Measurements from ENCODE around the gene PTBP2.
"Not testable (repeated sequence)": the region's sequence is repeated elsewhere in the genome, so short reads cannot be mapped to it uniquely, and the experiment has no call there.

Gene PTBP2

DNA sequence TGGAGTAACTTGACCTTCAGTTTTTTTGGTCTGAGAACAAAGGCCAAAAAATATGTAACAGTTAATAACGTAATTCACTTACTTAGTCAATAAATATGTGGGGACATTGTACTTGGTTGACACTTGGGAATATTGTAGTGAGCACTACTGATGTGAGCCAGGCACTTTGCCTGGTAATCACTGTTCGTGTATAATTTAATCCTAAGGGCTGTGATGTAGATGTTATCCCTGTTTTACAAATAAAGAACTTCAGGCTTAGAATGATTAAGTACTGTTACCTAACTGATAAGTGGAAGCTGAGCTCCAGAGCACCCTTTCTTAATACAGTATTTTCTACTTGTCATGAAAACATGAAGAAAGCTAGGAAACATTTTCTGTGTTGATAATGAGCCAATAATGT lies 28.0 kb downstream of the PTBP2 start:
- Histone ChIP-seq H3K27ac (no peak overlapping the region), H3K27me3 (ENCODE audit: insufficient read depth, low read depth, severe bottlenecking) (no peaks in the 10 kb centered on the region), H3K9me3 (ENCODE audit: severe bottlenecking) (no peaks in the 10 kb centered on the region), H3K36me3 (peaks cover 39% of the 10 kb centered on the region), H3K4me3 (ENCODE audit: low read depth, low read length) (no peak overlapping the region)
- TF ChIP-seq, protein P1, sequence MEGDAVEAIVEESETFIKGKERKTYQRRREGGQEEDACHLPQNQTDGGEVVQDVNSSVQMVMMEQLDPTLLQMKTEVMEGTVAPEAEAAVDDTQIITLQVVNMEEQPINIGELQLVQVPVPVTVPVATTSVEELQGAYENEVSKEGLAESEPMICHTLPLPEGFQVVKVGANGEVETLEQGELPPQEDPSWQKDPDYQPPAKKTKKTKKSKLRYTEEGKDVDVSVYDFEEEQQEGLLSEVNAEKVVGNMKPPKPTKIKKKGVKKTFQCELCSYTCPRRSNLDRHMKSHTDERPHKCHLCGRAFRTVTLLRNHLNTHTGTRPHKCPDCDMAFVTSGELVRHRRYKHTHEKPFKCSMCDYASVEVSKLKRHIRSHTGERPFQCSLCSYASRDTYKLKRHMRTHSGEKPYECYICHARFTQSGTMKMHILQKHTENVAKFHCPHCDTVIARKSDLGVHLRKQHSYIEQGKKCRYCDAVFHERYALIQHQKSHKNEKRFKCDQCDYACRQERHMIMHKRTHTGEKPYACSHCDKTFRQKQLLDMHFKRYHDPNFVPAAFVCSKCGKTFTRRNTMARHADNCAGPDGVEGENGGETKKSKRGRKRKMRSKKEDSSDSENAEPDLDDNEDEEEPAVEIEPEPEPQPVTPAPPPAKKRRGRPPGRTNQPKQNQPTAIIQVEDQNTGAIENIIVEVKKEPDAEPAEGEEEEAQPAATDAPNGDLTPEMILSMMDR (IDR thresholded peaks at IDR 0.05; ENCODE audit: low read depth, low read length), result no peak
- no peak for DNase-seq

DNA sequence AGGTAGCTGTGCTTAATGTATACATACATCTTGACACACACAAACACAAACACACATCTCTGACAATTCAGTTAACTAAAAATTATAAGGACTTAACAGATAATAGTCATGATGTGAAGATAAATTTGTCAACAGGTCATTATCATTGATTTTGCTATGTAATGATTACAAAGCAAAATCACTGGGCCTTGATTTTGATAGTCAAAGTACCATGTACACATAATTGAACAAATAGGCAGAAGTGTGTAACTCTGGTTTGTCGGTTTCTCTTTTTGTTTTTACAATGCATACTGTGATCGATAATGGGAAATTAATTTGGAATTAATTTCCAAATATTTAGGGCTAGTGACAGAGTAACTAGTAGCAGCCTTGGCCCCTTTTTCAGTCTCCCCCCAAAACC lies 30.8 kb downstream of the PTBP2 start:
- no peaks in the 10 kb centered on the region for H3K9me3 ChIP-seq (ENCODE audit: severe bottlenecking)
- TF ChIP-seq, protein P1 (IDR thresholded peaks at IDR 0.05; ENCODE audit: low read depth, low read length), result no peak
- no peak for DNase-seq
- no peak overlapping the region for H3K27ac ChIP-seq
- H3K36me3 ChIP-seq, result peaks cover 64% of the 10 kb centered on the region
- no peak overlapping the region for H3K4me3 ChIP-seq (ENCODE audit: low read depth, low read length)
- no peaks in the 10 kb centered on the region for H3K27me3 ChIP-seq (ENCODE audit: insufficient read depth, low read depth, severe bottlenecking)

DNA sequence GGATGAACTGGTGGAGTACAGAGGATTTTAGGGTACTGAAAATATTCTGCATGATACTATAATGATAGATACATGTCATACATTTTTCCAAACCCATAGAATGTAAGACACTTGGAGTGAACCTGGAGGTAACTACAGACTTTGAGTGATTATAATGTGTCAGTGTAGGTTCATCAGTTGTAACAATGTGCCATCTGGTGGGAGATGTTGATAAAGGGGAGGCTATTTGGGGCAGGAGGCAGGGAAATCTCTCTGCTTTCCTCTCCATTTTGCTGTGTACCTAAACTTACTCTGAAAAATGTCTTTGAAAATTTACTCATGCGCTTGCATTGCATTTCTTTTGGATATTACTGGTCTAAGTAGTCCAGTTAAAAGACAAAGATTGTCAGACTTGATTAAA lies 35.2 kb downstream of the PTBP2 start:
- Histone ChIP-seq H3K27ac (no peak overlapping the region), H3K4me3 (ENCODE audit: low read depth, low read length) (no peak overlapping the region), H3K9me3 (ENCODE audit: severe bottlenecking) (no peaks in the 10 kb centered on the region), H3K36me3 (peaks cover 77% of the 10 kb centered on the region), H3K27me3 (ENCODE audit: insufficient read depth, low read depth, severe bottlenecking) (no peaks in the 10 kb centered on the region)
- no peak for DNase-seq
- TF ChIP-seq, protein P1 (IDR thresholded peaks at IDR 0.05; ENCODE audit: low read depth, low read length), result 0 out of 2 replicates have a peak, but pooled peaks have one; percentile 17

DNA sequence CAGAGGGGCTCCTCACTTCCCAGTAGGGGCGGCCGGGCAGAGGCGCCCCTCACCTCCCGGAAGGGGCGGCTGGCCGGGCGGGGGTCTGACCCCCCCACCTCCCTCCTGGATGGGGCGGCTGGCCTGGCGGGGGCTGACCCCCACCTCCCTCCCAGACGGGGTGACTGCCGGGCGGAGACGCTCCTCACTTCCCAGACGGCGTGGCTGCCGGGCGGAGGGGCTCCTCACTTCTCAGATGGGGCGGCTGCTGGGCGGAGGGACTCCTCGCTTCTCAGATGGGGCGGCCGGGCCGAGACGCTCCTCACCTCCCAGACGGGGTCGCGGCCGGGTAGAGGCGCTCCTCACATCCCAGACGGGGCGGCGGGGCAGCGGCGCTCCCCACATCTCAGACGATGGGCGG lies 41.0 kb downstream of the PTBP2 start:
- H3K9me3 ChIP-seq (ENCODE audit: severe bottlenecking); H3K27me3 ChIP-seq (ENCODE audit: insufficient read depth, low read depth, severe bottlenecking); H3K4me3 ChIP-seq (ENCODE audit: low read depth, low read length); H3K27ac ChIP-seq; DNase-seq: not testable (repeated sequence)
- peaks cover 27% of the 10 kb centered on the region for H3K36me3 ChIP-seq

DNA sequence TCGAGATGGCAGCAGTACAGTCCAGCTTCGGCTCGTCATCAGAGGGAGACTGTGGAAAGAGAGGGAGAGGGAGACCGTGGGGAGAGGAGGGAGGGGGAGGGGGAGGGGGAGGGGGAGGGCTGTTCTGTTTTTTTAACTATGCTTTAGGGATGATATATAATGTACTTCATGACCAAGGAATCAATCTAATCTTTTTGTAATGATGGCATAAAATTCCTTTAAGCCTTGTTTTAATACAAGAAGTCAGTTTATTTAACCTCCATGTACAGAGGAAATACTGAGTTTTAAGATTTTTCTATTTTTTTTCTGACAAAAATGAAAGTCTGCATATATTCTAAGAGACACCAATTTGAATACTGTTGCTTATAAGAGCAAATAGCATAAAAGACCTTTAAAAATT lies 41.9 kb downstream of the PTBP2 start:
- TF ChIP-seq, protein P1 (IDR thresholded peaks at IDR 0.05; ENCODE audit: low read depth, low read length), result no peak
- H3K27ac ChIP-seq, result no peak overlapping the region
- H3K27me3 ChIP-seq (ENCODE audit: insufficient read depth, low read depth, severe bottlenecking), result no peaks in the 10 kb centered on the region
- no peak overlapping the region for H3K4me3 ChIP-seq (ENCODE audit: low read depth, low read length)
- no peak for DNase-seq
- H3K36me3 ChIP-seq, result peaks cover 29% of the 10 kb centered on the region
- peaks cover 3% of the 10 kb centered on the region for H3K9me3 ChIP-seq (ENCODE audit: severe bottlenecking)

DNA sequence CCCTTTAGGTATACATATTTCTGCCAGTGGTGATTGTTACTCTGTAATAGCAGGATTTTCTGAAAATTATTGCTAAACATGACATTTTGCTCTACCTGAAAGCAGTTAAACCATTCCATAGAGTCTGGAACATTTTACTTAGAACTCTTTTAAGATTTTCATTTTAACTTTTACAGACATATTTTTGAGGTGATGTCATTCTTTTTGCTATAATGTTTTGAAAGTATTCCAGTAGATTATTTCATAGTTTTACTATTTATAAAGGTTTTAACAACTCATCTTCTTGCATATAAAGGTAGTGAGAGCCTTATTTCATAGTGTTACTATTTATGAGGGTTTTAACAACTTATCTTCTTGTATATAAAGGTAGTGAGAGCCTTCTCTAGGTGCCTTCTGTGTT lies 42.9 kb downstream of the PTBP2 start:
- DNase-seq, result no peak
- Histone ChIP-seq H3K27me3 (ENCODE audit: insufficient read depth, low read depth, severe bottlenecking) (no peaks in the 10 kb centered on the region), H3K4me3 (ENCODE audit: low read depth, low read length) (no peak overlapping the region), H3K36me3 (peaks cover 22% of the 10 kb centered on the region), H3K27ac (no peak overlapping the region), H3K9me3 (ENCODE audit: severe bottlenecking) (peaks cover 3% of the 10 kb centered on the region)
- TF ChIP-seq, protein P1 (IDR thresholded peaks at IDR 0.05; ENCODE audit: low read depth, low read length), result no peak
